GM21526 (cell line): ENCODE measurements around the gene PCDH20.

Source experiments
- ATAC-seq: cut with Tn5 transposase; IDR thresholded peaks from one replicate; pipeline ENCODE4 v1.9.1; 2021; ENCODE audit warnings: moderate library complexity; ENCODE audit not compliant: unreplicated experiment, low FRiP score

PCDH20 gene

DNA sequence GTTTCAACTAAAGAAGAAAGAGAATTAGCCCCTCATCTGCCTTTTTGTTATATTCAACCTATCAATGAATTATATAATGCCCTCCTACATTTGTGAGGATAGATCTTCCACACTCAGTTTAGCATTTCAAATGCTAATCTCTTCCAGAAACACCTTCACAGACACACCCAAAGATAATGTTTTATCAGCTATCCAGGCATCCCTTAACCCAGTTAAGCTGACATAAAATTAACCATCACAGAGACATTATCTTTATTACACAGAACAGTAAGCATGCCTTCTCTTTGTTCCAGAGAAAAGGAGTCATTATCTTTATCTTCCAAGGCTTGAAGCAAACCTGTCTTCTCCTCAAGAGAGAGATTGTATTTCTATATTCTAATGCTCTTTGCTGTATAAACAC, 53.1 kb downstream of the PCDH20 start:
- no peak for ATAC-seq
